ENCODE results near the gene RBBP9. TPM values are rescaled to one million over a fixed set of nuclear protein-coding genes. Genes with fewer than 3 reads are reported as not detected.
"Not testable (repeated sequence)": the region's sequence is repeated elsewhere in the genome, so short reads cannot be mapped to it uniquely, and the experiment has no call there.

The RBBP9 gene
- total RNA-seq, 1 experiment from 2014 or later, result 34.7 TPM

GRCh38 chr20:18524646-18525045 lies 27.6 kb upstream of the RBBP9 start:
- Mint-ChIP-seq H3K27ac (ENCODE audit: unreplicated experiment) (no peak overlapping the region), H3K4me3 (ENCODE audit: unreplicated experiment) (no peak overlapping the region), H3K4me1 (ENCODE audit: low read depth, unreplicated experiment) (peaks cover 4% of the 10 kb centered on the region), H3K36me3 (ENCODE audit: insufficient read depth, unreplicated experiment) (peaks cover 50% of the 10 kb centered on the region), H3K27me3 (ENCODE audit: insufficient read depth, unreplicated experiment) (no peaks in the 10 kb centered on the region), H3K9me3 (ENCODE audit: unreplicated experiment) (no peaks in the 10 kb centered on the region)
- Histone ChIP-seq H3K36me3 (ENCODE audit: control insufficient read depth, insufficient read depth, low read length) (peaks cover 4% of the 10 kb centered on the region), H3K27me3 (replicated peaks; ENCODE audit: control insufficient read depth, insufficient read depth, low read length) (no peaks in the 10 kb centered on the region), H3K4me1 (no peaks in the 10 kb centered on the region), H3K4me3 (ENCODE audit: low read depth, low read length) (no peak overlapping the region), H3K9me3 (no peaks in the 10 kb centered on the region)
- BruUV-seq (replicated peaks), result no TSS peak
- TF ChIP-seq, protein P1, sequence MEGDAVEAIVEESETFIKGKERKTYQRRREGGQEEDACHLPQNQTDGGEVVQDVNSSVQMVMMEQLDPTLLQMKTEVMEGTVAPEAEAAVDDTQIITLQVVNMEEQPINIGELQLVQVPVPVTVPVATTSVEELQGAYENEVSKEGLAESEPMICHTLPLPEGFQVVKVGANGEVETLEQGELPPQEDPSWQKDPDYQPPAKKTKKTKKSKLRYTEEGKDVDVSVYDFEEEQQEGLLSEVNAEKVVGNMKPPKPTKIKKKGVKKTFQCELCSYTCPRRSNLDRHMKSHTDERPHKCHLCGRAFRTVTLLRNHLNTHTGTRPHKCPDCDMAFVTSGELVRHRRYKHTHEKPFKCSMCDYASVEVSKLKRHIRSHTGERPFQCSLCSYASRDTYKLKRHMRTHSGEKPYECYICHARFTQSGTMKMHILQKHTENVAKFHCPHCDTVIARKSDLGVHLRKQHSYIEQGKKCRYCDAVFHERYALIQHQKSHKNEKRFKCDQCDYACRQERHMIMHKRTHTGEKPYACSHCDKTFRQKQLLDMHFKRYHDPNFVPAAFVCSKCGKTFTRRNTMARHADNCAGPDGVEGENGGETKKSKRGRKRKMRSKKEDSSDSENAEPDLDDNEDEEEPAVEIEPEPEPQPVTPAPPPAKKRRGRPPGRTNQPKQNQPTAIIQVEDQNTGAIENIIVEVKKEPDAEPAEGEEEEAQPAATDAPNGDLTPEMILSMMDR (IDR thresholded peaks at IDR 0.05; ENCODE audit: insufficient read depth in 1 of 2, low read depth in 1 of 2, low read length in 1 of 2, severe bottlenecking in 1 of 2, unreplicated experiment in 1 of 2), result no peak
- CTCF ChIA-PET, result no interaction called here
- POLR2A ChIA-PET, result no interaction called here
- intact Hi-C loops (cut with micrococcal nuclease; ENCODE audit: unreplicated experiment), result no loop called here
- DNase-seq, result no peak

GRCh38 chr20:18523066-18523465 lies 26.0 kb upstream of the RBBP9 start:
- no peak for DNase-seq
- Mint-ChIP-seq H3K9me3 (ENCODE audit: unreplicated experiment) (no peaks in the 10 kb centered on the region), H3K27ac (ENCODE audit: unreplicated experiment) (no peak overlapping the region), H3K4me1 (ENCODE audit: low read depth, unreplicated experiment) (peaks cover 4% of the 10 kb centered on the region), H3K36me3 (ENCODE audit: insufficient read depth, unreplicated experiment) (peaks cover 35% of the 10 kb centered on the region), H3K4me3 (ENCODE audit: unreplicated experiment) (no peak overlapping the region), H3K27me3 (ENCODE audit: insufficient read depth, unreplicated experiment) (no peaks in the 10 kb centered on the region)
- intact Hi-C loops (cut with micrococcal nuclease; ENCODE audit: unreplicated experiment), result no loop called here
- TF ChIP-seq, protein P1 (IDR thresholded peaks at IDR 0.05; ENCODE audit: insufficient read depth in 1 of 2, low read depth in 1 of 2, low read length in 1 of 2, severe bottlenecking in 1 of 2, unreplicated experiment in 1 of 2), result no peak
- ChIA-PET CTCF (no interaction called here), POLR2A (no interaction called here)
- peaks cover 3% of the 10 kb centered on the region for H3K36me3 ChIP-seq (ENCODE audit: control insufficient read depth, insufficient read depth, low read length)
- H3K27me3 ChIP-seq (replicated peaks; ENCODE audit: control insufficient read depth, insufficient read depth, low read length), result no peaks in the 10 kb centered on the region
- BruUV-seq (replicated peaks), result no TSS peak
- H3K4me3 ChIP-seq (ENCODE audit: low read depth, low read length), result no peak overlapping the region
- no peaks in the 10 kb centered on the region for H3K9me3 ChIP-seq
- H3K4me1 ChIP-seq, result no peaks in the 10 kb centered on the region

DNA sequence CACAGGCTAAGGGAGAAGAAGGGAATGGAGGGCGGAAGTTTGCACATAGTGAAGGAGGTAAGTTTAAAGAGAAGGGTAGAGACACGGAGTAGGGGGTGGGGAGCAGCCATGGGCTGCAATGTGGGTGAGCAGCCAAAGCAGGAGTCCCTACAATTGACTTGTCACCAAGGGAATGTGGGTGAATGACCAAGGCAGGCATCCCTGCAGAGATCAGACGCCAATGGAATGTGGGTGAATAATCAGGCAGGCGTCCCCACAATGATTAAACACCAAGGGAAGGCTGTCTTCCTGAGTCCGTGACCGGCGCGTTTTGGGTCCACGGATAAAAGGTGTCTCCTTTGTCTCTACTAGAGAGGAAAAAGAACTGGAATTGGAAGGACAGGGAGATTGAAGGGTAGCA lies 25.0 kb upstream of the RBBP9 start:
- intact Hi-C loops (cut with micrococcal nuclease; ENCODE audit: unreplicated experiment); H3K9me3 ChIP-seq; H3K4me3 Mint-ChIP-seq (ENCODE audit: unreplicated experiment); H3K27me3 Mint-ChIP-seq (ENCODE audit: insufficient read depth, unreplicated experiment); BruUV-seq (replicated peaks); H3K27me3 ChIP-seq (replicated peaks; ENCODE audit: control insufficient read depth, insufficient read depth, low read length); H3K36me3 ChIP-seq (ENCODE audit: control insufficient read depth, insufficient read depth, low read length); POLR2A ChIA-PET; H3K4me3 ChIP-seq (ENCODE audit: low read depth, low read length); CTCF ChIA-PET; H3K4me1 ChIP-seq; H3K9me3 Mint-ChIP-seq (ENCODE audit: unreplicated experiment); H3K27ac Mint-ChIP-seq (ENCODE audit: unreplicated experiment); H3K4me1 Mint-ChIP-seq (ENCODE audit: low read depth, unreplicated experiment); DNase-seq: not testable (repeated sequence)
- peaks cover 27% of the 10 kb centered on the region for H3K36me3 Mint-ChIP-seq (ENCODE audit: insufficient read depth, unreplicated experiment)

DNA sequence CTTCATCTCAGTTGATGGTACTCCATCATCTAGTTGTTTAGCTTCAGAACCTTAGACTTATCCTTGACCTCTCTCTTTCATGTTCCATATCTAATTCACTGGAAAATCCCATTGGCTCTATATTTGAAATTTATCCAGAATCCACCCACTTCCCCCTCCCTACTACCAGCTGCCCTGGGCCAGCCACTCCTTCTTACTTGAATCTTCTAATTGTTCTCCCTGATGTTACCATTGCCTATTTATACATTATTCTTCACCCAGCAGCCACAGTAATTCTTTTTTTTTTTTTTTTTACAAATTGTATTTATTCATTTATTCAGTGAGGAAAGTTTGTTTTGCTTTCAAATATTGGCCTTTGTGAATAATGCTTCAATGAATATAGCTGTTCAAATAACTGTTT lies 18.9 kb upstream of the RBBP9 start:
- Mint-ChIP-seq H3K4me3 (ENCODE audit: unreplicated experiment) (no peak overlapping the region), H3K9me3 (ENCODE audit: unreplicated experiment) (no peaks in the 10 kb centered on the region), H3K27ac (ENCODE audit: unreplicated experiment) (no peak overlapping the region), H3K36me3 (ENCODE audit: insufficient read depth, unreplicated experiment) (peaks cover 37% of the 10 kb centered on the region), H3K27me3 (ENCODE audit: insufficient read depth, unreplicated experiment) (no peaks in the 10 kb centered on the region), H3K4me1 (ENCODE audit: low read depth, unreplicated experiment) (no peaks in the 10 kb centered on the region)
- TF ChIP-seq, protein P1 (IDR thresholded peaks at IDR 0.05; ENCODE audit: insufficient read depth in 1 of 2, low read depth in 1 of 2, low read length in 1 of 2, severe bottlenecking in 1 of 2, unreplicated experiment in 1 of 2), result no peak
- Histone ChIP-seq H3K9me3 (no peaks in the 10 kb centered on the region), H3K4me1 (no peaks in the 10 kb centered on the region), H3K27me3 (replicated peaks; ENCODE audit: control insufficient read depth, insufficient read depth, low read length) (no peaks in the 10 kb centered on the region), H3K36me3 (ENCODE audit: control insufficient read depth, insufficient read depth, low read length) (peaks cover 2% of the 10 kb centered on the region), H3K4me3 (ENCODE audit: low read depth, low read length) (no peak overlapping the region)
- no peak for DNase-seq
- ChIA-PET POLR2A (interaction anchor here (0.6 to 0.8 kb wide), 2 partner anchors 9 to 16 kb away, joined by 3 to 6 read pairs; no protein-coding TSS in a partner anchor), CTCF (interaction anchor here (0.7 kb wide), 1 partner anchor 1146 kb away, joined by 6 read pairs; no protein-coding TSS in a partner anchor)
- BruUV-seq (replicated peaks), result no TSS peak
- intact Hi-C loops (cut with micrococcal nuclease; ENCODE audit: unreplicated experiment), result no loop called here
